GM23248 (cell line): ENCODE data around the gene NUTM2A.
"Not testable (repeated sequence)": the region's sequence is repeated elsewhere in the genome, so short reads cannot be mapped to it uniquely, and the experiment has no call there.

Source experiments
- EZH2 ChIP-seq: fragments of 200-600 bp; sonication (generic); IDR thresholded peaks from 2 replicates; pipeline ENCODE4 v1.6.1; 2018; ENCODE audit warnings: antibody characterized with exemption, mild to moderate bottlenecking; ENCODE audit not compliant: insufficient read depth, poor library complexity, severe bottlenecking
- EZH2phosphoT487 ChIP-seq: fragments of 200-600 bp; sonication (generic); IDR thresholded peaks from 2 replicates; pipeline ENCODE4 v1.6.1; 2018; ENCODE audit warnings: antibody characterized with exemption, moderate library complexity, mild to moderate bottlenecking, low read depth; ENCODE audit not compliant: insufficient read depth

GRCh38 chr10:87191841-87192240, 33.4 kb upstream of the NUTM2A start:
- not testable (repeated sequence) for TF ChIP-seq EZH2, EZH2phosphoT487
